SH-SY5Y (cell line): ENCODE data around the gene XYLB.

ENCODE experiments used
- GATA2 ChIP-seq: IDR thresholded peaks from 2 replicates; pipeline ENCODE4 v1.6.1; 2011; ENCODE audit warnings: mild to moderate bottlenecking, low read depth, low read length
- GATA3 ChIP-seq: IDR thresholded peaks from 2 replicates; pipeline ENCODE4 v1.6.1; 2011; ENCODE audit warnings: low read depth, mild to moderate bottlenecking, low read length, moderate library complexity

DNA sequence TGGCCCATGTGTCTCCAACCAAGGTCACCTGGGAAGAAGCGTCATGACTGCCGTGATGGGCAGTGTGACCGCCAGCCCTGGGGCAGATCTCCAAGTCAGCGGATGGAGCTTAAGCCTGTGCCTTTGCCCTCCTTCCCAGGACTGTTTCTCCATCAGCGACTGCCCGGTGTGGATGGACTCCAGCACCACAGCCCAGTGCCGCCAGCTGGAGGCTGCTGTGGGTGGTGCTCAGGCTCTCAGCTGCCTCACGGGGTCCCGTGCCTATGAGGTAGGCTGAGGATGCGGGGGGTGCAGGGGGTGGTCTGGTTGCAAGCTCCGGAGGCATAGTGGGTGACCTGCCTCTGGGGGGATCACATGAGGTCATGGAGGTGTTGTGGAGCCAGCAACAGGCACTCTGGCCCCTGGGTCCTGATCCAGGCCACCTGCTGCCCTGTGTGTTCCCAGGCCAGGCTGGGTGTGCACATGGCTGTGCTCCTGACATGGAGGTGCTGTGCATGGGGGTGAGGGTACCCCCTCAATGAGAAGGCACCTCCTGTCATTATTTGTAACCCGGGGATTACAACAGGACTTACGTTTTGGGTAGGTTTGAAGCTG lies 19.0 kb downstream of the XYLB start:
- TF ChIP-seq GATA3: no peak
- TF ChIP-seq GATA2: no peak
